Adrenal gland (tissue), 5 donors: Measurements from ENCODE around the gene MAPKBP1.

ENCODE experiments used
- CTCF ChIP-seq, 6 experiments: fragments of 450-650 bp in 4 of 6; fragments of 200-600 bp in 2 of 6; sonication (generic) in 1 of 6; IDR thresholded peaks; 1 replicate in 5 of 6; 2 replicates in 1 of 6; pipeline versions ENCODE4 v1.5.1 to v1.8.0; 2016 to 2021; ENCODE audit warnings: antibody characterized with exemption in 6 of 6, mild to moderate bottlenecking in 2 of 6, moderate library complexity in 1 of 6
- POLR2A ChIP-seq, 2 donors: fragments of 450-650 bp; IDR thresholded peaks; one replicate each; pipeline ENCODE4 v1.6.1; 2017; ENCODE audit warnings: antibody characterized with exemption in 2 of 2, mild to moderate bottlenecking in 2 of 2, moderate library complexity in 1 of 2
- donor health status: DM: no; HTN: no; CAD: no.

GRCh38 chr15:41849204-41849603 is 74.9 kb downstream of the MAPKBP1 start:
- TF ChIP-seq CTCF (IDR thresholded peaks at IDR 0.05) (no peak), POLR2A (IDR thresholded peaks at IDR 0.05) (no peak)
